Measurements from ENCODE around the gene RHO.
A peak's percentile ranks its signal among the peaks of the same experiment; 100 is the strongest.

The RHO gene

GRCh38 chr3:129561619-129562248 lies 33.3 kb downstream of the RHO start:
- no peak for DNase-seq

- DNase-seq: no peak
Observed at GRCh38 chr3:129562803-129563202, 34.4 kb downstream of the RHO start.

DNA sequence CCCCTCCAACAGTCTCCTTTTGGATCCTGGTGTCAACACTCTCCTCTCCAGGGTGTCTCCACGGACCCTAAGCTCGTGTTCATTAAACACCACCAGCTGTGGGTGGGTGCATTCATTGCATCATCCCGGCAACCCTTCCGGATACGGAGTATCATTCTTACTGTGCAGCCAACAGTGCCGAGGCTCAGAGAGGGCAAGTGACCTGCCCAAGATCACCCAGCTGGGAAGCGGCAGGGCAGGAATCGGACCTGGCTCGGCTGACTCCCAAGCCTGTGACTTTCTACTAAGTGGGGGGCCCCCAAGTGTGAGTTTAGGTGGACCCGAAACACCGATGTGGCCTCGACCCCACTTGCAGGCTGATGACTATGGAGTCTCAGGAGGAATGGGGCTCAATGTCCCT lies 34.9 kb downstream of the RHO start:
- DNase-seq: no peak

- no peak for DNase-seq
Observed at GRCh38 chr3:129563850-129564535, 35.6 kb downstream of the RHO start.

DNA sequence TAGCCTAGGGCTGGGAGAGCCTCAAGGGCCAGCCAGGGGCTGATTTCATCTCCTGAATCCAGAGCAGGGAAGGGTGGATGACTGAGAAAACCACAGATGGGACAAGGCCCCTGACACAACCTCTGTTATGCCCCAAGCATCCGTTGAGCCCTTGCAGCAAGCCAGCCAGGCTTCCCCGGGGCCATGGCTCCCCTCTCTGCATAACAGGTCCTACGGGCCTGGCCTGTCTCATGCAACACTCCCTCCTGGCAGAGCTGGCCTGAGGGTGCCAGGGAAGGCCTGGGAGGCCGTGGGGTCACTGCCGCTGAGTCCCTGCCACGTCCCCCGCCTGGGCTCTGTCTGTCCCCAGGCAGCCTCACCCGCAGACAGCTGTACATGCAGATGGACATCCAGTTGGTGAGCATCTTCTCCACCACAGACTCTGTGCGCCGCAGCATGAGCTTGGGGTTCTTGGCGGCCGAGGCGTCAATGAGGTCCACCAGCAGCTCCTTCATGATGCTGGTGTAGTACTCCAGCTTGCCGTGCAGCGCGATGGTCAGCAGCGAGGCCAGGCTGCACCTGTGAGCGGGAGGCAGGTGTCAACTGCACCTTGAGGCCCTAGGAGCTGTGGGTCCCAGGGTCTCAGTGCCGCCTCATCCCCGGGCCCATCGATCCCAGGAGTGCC lies 36.7 kb downstream of the RHO start:
- no peak for DNase-seq

GRCh38 chr3:129565902-129566301 lies 37.5 kb downstream of the RHO start:
- no peak for DNase-seq

DNA sequence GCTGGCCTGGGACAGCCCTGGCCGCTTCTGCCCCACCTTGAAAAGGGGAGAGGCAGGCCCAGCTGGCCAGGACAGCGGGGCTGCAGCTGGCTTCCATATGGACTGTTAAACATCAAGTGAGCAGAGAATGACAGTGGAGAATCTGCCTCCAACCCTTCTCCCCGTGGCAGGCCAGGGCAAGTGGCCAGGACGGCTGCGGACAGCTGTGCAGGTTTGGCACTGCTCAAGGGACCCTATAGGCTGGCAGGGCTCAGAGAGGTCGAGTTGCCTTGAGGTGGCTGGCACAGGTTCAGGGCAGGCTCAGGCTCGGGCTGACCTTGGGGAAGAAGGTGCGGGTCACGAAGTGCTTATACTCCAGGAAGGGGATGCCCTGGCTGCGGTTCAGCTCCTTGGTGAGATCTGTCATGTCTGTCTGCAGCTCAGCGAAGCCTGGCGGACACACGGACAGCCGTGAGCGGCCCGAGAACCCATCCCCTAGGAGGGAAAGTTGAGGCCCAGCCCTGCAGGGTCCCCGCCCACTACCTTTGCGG lies 38.8 kb downstream of the RHO start:
- DNase-seq: peak; percentile 80

DNA sequence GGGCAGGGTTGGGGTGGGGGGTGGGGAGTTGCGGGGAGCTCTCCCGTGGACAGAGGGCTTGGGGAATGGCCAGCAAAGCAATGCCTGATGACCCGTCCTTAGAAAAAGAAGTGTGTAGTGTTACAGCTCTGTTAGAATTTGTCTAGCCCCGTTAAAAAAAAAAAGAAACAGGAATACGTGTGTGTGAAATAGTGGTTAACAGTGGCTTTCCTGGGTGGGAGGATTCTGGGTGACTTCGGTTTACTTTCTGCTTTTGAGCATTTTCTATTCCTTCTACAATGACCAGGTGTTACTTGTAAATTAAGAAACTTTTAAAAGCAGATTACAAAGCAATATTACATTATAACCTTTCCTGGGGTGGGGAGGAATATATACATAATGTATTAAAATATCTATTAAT lies 39.5 kb downstream of the RHO start:
- DNase-seq: no peak

GRCh38 chr3:129569856-129570255 lies 41.4 kb downstream of the RHO start:
- no peak for DNase-seq

DNA sequence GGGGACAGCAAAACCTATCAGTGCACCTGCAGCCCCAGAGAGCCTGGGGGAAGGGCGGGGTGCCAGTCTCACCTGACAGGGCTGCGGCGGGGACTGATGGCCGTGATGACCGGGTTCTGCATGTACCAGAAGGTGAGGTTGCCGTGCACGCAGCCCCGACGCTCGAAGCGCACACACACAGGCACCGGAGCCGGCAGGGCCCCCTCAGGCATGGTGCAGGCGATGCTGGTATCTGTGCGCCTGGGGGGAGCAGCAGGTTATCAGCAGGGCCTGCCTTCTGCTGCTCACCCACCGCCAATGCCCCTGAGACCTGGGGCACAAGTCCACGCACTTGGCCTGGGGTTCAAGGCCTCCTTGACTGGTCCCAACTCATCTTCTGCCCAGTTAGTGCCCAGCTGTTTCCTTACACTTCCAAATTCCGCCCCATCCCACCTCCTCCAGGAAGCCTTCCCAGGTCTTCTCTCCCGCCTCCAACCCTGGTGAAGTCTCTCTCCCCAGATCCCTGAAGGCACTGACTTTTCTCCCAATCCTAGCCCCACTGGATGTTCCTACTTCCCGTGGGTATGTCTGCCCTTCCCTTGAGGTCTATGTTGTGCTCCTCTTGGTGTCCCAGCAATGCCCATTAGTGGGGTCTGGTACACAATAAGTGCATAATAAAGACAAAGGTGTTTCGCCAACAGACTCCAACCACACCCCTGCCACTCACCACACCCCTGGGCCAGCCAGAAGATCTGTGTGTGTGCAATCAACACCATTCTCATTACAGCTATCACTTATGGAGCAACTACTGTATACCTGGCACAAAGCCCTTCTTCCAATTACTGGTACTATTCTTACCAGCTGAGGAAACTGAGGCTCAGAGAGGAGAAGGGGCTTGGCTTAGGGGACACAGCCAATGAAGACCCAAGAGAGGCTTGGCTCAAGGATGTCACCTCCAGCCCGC lies 43.4 kb downstream of the RHO start:
- no peak for DNase-seq

- DNase-seq: no peak
Observed at GRCh38 chr3:129572603-129573002, 44.2 kb downstream of the RHO start.

DNA sequence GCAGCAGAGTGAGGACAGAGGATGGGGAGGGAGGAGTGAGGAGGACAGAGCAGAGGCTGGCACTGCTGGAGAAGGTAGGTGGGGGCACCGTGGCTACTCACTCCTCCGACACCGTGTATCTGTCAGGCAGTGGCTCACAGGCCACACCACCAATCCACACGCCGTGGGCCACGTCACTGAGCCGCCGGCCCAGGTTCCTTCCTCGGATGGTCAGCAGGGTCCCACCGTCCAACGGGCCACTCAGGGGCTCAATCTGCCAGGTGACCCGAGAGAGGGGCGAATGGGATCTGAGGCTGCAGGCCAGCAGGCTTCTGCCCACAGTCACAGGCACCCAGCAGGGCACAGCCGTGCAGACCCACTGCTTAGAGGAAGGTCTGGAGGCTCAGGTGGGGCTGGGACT lies 45.1 kb downstream of the RHO start:
- DNase-seq: no peak

DNA sequence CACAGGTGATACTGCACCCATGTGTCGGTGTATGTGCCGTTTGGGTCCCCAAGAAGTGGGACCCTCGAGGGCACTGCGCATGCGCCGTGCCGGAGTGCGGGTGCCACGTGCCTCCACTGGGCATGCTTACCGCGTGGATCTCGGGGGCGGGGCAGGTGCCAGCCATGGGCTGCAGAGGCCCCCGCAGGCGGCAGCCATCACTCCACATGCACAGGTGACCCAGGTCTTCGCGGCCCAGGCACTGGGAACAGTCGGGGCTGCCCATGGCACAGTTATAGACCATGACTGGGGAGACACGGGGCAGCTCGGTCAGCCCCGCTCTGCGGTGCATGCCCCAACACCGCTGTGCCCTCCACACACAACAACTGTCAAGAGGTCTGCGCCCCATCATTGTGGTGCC lies 45.8 kb downstream of the RHO start:
- no peak for DNase-seq

DNA sequence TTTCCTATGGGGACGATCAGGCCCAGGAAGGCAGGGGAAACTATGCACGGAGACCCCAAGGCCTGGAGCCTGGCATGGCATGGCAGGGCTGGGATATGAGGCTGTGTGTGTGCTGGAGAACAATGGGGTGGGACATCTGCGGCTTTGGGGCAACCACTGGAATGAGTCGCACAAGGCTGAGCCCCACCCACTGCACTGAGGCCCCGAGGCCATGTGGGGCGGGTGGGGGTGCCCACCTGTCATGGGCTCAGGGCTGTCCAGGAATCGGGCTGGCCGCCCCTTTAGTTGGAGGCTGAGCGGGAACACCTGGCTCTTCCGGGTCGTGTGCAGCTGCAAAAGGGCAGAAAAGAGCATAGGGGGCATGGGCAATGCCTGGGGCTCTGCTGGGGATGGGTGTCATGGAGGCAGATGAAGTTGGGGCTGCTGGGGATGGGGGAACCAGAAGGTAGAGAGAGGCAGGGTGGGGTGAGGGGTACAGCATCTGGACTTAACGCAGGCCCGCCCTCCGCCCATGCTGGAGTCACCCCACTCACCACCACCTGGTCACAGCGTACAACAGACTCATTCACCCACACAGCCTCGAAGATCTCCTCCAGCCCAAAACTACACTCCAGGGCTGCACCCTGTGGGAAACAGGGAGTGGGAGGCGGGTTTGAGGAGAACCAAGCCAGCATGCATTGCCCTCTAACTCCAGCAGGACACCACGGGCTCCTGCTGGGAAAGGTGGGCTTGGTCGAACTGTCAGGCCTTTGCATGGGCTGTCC lies 47.0 kb downstream of the RHO start:
- DNase-seq: no peak

GRCh38 chr3:129575997-129576384 lies 47.6 kb downstream of the RHO start:
- no peak for DNase-seq

DNA sequence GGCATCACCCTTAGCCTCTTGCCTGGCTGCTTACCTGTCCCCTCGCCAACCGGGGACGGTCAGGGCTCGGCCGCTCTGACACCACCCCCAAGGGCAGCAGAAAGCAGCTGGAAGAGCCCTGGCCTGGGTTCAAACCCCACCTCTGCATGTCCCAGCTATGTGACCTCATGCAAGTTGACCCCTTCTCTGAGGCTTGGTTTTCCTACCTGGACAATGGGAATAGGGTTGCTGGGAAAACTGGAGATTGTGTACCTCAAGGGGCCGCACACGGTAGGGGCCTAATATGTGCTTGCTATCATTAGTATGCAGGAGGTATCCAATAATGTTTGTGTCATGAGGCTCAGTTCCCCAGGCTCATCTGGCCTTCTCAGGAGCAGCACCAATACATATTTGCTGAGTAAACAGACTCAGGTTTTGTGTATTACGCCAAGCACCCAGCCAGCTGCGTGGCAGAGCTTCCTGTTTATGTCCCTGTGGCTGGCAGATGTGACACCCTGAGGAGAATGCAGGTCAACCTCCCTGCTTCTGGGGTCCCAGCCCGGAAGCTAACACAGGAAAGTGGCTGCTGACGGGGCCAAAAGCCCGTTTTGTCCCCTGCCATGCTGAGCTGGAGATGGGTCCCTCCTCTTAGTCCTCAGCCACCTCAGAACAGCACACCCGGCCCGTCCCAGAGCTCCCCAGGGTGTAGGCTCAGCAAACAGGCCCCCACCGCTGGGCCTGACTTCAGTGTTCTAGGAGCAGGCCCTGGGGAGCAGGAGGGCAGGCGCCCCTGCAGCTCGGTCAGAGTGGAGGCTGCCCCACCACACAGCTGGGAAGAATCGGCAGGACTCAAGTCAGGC lies 48.3 kb downstream of the RHO start:
- no peak for DNase-seq

- DNase-seq: peak; percentile 67
Observed at GRCh38 chr3:129577366-129577765, 48.9 kb downstream of the RHO start.

DNA sequence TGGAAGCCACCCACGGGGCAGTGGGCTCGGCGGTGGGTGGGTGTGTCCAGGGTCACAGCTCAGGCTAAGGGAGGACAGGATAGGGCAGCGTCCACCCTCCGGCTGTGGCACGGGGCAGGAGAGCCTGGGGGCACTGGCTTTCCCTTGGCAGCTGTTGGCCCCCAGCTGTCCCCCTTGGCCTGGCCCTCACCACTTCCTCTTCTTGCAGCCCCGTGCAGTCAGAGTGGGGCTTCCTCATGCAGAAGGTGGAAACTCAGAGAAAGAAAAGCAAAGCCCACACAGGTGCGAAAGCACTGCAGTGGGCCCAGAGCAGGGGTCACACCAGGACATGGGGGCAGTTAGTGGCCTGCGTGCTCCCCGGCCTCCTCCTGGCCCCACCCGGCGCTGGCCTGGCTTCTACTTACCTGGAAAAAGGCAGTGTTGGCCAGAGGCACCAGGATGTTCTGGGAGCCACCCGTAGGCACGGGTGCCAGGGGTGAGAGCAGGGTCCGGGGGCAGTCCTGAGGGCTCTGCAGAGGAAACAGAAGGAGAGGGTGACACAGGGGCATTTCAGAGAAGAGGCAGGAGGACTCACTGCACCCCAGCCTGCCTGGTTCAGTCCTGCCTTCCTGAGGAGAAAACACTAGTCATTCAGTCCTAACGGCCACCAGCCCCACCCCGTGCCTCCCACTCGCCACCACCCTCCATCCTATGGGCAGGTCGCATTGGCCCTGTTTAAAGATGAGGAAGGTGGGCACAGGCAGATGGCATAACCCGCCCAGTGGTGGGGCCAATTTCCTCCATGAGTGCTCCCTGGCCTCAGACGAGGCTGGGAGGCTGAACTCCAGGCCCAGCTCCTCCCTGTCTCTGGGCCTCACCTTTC lies 49.7 kb downstream of the RHO start:
- no peak for DNase-seq

- DNase-seq: no peak
Observed at GRCh38 chr3:129579991-129580390, 51.6 kb downstream of the RHO start.

DNA sequence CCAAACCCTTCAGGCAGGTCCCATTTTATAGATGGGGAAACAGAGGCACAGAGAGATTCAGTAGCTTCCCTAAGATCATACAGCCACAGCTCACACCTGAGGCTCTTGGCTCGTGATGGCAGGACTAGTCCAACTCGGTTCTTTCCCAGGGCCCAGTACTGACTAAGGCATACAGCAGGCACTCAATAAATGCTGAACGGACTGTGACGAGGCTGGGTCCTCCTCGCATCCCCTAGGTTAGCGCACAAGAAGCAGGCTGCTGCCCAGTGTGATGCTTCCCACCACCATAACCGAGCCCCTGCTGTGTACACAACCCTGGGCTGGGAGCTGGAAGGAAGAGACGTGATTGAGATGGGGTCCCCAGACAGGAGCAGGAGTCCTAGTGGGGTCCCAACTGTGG lies 53.2 kb downstream of the RHO start:
- DNase-seq: no peak

Measured in right hindlimb (tissue), 1 donor.